ENCODE data around the gene TCF4. TPM values are rescaled to one million over a fixed set of nuclear protein-coding genes. Genes with fewer than 3 reads are reported as not detected.

Gene TCF4
- total RNA-seq, 1 donor from 2014 or later = 199 TPM

DNA sequence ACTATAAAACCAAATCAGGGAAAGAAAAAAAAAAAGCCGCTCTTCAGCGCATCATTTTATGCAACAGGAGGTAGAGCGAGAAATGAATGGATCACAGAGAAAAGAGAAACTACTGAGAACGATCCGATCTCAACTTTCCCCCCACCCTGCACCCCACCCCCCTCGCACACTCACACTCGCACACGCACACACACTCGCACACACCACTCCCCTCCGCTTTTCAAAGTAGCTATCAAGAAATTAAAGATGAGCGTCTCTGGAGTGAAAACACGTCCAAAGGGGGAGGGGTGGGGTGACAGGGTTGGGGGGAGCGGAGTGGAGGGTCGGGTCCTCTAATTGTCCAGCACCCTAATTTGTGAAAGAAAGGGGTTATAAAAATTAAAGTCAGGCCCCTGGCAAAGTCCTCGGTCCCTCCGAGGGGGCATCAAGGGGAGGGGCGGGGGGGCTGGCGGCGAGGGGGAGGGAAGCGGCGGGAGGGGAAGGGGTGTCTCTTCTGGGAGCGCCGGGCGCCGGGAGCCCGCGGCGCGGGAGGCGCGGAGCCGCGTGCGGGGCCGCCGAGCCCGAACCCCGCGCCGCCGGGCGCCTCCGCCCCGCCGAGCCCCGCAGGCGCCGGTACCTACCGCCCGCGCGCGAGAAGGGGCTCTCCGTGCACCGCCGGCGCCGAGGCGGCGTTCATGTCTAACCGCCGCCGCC is 428 bp downstream of the TCF4 start:
- peaks cover 11% of the 10 kb centered on the region for H3K4me1 Mint-ChIP-seq (ENCODE audit: low read depth, unreplicated experiment)
- no peaks in the 10 kb centered on the region for H3K36me3 Mint-ChIP-seq (ENCODE audit: unreplicated experiment)
- TF ChIP-seq, protein P1, sequence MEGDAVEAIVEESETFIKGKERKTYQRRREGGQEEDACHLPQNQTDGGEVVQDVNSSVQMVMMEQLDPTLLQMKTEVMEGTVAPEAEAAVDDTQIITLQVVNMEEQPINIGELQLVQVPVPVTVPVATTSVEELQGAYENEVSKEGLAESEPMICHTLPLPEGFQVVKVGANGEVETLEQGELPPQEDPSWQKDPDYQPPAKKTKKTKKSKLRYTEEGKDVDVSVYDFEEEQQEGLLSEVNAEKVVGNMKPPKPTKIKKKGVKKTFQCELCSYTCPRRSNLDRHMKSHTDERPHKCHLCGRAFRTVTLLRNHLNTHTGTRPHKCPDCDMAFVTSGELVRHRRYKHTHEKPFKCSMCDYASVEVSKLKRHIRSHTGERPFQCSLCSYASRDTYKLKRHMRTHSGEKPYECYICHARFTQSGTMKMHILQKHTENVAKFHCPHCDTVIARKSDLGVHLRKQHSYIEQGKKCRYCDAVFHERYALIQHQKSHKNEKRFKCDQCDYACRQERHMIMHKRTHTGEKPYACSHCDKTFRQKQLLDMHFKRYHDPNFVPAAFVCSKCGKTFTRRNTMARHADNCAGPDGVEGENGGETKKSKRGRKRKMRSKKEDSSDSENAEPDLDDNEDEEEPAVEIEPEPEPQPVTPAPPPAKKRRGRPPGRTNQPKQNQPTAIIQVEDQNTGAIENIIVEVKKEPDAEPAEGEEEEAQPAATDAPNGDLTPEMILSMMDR (IDR thresholded peaks at IDR 0.05; ENCODE audit: partially characterized antibody, unreplicated experiment) = no peak
- peaks cover 18% of the 10 kb centered on the region for H3K9me3 Mint-ChIP-seq (ENCODE audit: unreplicated experiment)
- DNase-seq = no peak
- peak overlapping the region; percentile 84 for H3K27ac Mint-ChIP-seq (ENCODE audit: unreplicated experiment)
- peaks cover 7% of the 10 kb centered on the region for H3K27me3 Mint-ChIP-seq (ENCODE audit: unreplicated experiment)
- H3K4me3 Mint-ChIP-seq (ENCODE audit: unreplicated experiment) = peak overlapping the region; percentile 96

DNA sequence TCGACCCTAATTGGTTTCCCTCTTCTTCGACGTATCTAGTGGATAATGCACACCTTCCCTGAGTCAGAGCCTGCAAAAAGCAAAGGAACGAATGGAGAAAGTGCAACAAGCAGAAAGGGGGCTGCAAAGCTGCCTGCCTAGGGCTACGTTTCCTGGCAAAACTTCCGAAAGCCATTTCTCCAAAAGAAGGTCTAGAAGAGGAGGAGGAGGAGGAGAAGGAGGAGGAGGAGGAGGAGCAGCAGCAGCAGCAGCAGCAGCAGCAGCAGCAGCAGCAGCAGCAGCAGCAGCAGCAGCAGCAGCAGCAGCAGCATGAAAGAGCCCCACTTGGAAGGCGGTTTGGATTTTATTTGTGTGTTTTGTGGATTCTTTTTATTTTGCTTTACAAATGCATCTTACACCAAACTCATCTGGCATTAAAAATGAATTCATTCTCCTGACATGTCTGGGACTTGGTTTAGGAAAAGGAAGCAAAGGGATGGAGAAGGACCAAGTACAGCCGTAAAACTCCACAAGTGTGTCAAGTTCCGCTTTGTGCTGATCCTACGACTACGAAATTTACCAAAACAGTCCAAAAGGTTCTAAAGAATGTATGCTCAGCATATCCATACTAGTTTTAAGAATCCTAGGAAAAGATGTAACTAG is 2.0 kb downstream of the TCF4 start:
- H3K36me3 Mint-ChIP-seq (ENCODE audit: unreplicated experiment) = no peaks in the 10 kb centered on the region
- no peak for DNase-seq
- peaks cover 16% of the 10 kb centered on the region for H3K4me1 Mint-ChIP-seq (ENCODE audit: low read depth, unreplicated experiment)
- H3K4me3 Mint-ChIP-seq (ENCODE audit: unreplicated experiment) = peak overlapping the region; percentile 96
- TF ChIP-seq, protein P1 (IDR thresholded peaks at IDR 0.05; ENCODE audit: partially characterized antibody, unreplicated experiment) = no peak
- peak overlapping the region; percentile 84 for H3K27ac Mint-ChIP-seq (ENCODE audit: unreplicated experiment)
- peaks cover 7% of the 10 kb centered on the region for H3K27me3 Mint-ChIP-seq (ENCODE audit: unreplicated experiment)
- peaks cover 14% of the 10 kb centered on the region for H3K9me3 Mint-ChIP-seq (ENCODE audit: unreplicated experiment)

DNA sequence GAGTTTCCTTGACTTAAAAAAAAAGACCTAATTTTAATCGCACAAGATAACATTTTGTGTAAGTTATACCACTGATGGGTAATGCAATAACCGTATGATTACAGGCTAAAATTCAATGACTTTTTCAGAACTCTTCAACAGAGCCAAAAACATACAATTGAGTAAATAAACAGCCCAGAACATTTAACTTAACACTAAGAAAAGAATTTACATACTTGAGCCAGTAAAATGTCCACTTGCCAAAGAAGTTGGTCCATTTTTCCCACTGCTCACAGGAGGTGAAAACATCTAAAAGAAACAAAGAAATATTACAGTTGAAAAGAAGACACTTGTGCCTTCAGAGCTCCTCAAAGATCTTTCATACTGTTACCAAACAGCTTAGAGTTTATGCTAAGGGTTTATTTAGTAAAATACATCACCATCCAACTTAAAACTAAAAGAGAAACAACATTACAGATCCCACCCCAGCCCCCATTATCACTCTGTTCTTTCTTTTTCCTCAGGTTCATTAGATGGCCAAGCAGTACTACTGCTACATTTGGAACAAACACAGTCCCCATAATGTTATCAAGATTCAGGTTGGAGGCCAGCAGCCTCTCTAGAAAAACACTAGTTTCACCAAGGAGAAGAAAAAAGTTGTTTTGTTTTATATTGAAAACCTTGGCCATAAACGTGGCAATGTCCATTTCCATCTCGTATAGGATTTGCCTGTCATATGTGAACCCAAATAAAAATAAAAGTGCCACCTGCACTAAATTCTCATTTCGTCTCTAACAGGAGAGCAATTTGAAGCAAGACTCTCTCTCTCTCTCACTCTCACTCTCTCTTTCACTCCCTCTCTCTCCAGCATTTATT is 2.7 kb downstream of the TCF4 start:
- DNase-seq = no peak
- Mint-ChIP-seq H3K9me3 (ENCODE audit: unreplicated experiment) (peaks cover 13% of the 10 kb centered on the region), H3K27ac (ENCODE audit: unreplicated experiment) (peak overlapping the region; percentile 77), H3K36me3 (ENCODE audit: unreplicated experiment) (no peaks in the 10 kb centered on the region), H3K27me3 (ENCODE audit: unreplicated experiment) (peaks cover 7% of the 10 kb centered on the region), H3K4me1 (ENCODE audit: low read depth, unreplicated experiment) (peaks cover 16% of the 10 kb centered on the region), H3K4me3 (ENCODE audit: unreplicated experiment) (peak overlapping the region; percentile 96)
- TF ChIP-seq, protein P1 (IDR thresholded peaks at IDR 0.05; ENCODE audit: partially characterized antibody, unreplicated experiment) = no peak

DNA sequence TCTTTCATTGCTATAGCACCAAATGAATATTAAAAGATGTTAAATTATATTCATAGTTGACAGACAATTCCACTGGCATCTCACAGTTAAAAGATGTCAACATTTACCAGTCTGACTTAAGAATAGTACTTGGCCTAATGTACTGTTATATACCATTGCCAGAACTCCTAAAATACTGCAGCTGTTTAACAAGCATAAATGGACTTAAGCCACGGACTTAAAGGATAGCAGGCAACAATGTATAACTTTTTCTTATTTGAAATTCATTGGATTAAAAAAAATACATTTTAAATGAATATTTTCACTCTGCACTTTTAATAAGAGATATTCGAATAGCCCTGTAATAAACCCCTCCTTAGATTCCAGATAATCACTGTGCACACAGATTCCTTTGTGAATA is 3.8 kb downstream of the TCF4 start:
- peak overlapping the region; percentile 44 for H3K4me3 Mint-ChIP-seq (ENCODE audit: unreplicated experiment)
- no peak overlapping the region for H3K27ac Mint-ChIP-seq (ENCODE audit: unreplicated experiment)
- no peaks in the 10 kb centered on the region for H3K36me3 Mint-ChIP-seq (ENCODE audit: unreplicated experiment)
- peaks cover 9% of the 10 kb centered on the region for H3K9me3 Mint-ChIP-seq (ENCODE audit: unreplicated experiment)
- peaks cover 16% of the 10 kb centered on the region for H3K4me1 Mint-ChIP-seq (ENCODE audit: low read depth, unreplicated experiment)
- TF ChIP-seq, protein P1 (IDR thresholded peaks at IDR 0.05; ENCODE audit: partially characterized antibody, unreplicated experiment) = no peak
- no peak for DNase-seq
- peaks cover 7% of the 10 kb centered on the region for H3K27me3 Mint-ChIP-seq (ENCODE audit: unreplicated experiment)
